PC-9 (cell line): ENCODE data around the gene CWC27. TPM values are rescaled to one million over a fixed set of nuclear protein-coding genes. Genes with fewer than 3 reads are reported as not detected.

ENCODE experiments used
- BruUV-seq: library from RNA; stranded (reverse); fragments of 400-500 nt; replicated peaks from 2 replicates; lab custom pipeline; 2021; lab: Mats Ljungman, UMichigan
- CTCF ChIA-PET: fragments of 300-600 bp; sonication (Branson Sonifier 250); formaldehyde crosslinking; loops from one replicate; lab custom pipeline; 2022; ENCODE audit warnings: antibody characterized with exemption; lab: Charles Lee
- POLR2A ChIA-PET: fragments of 300-600 bp; sonication (Branson Sonifier 250); formaldehyde crosslinking; loops from one replicate; lab custom pipeline; 2022; ENCODE audit warnings: antibody characterized with exemption; ENCODE audit not compliant: unreplicated experiment; lab: Charles Lee
- DNase-seq, 2 experiments: peaks; one replicate each; pipeline versions ENCODE4 v3.0.0 to v3.0.0-alpha.2; 2015 to 2022; ENCODE audit warnings: mixed read lengths in 1 of 2
- H2AFZ ChIP-seq: fragments of 200-600 bp; sonication (generic); 2 replicates; pipeline ENCODE4 v1.8.1; 2017; ENCODE audit warnings: antibody characterized with exemption
- H3F3A ChIP-seq: fragments of 200-600 bp; sonication (generic); 2 replicates; pipeline ENCODE4 v1.8.1; 2017; ENCODE audit warnings: antibody characterized with exemption, mild to moderate bottlenecking, low read depth; ENCODE audit not compliant: insufficient read depth
- H3K27ac ChIP-seq: fragments of 200-600 bp; sonication (generic); 2 replicates; pipeline ENCODE4 v1.6.1; 2016; ENCODE audit warnings: mixed run types
- H3K27me3 ChIP-seq: fragments of 200-600 bp; sonication (generic); 2 replicates; pipeline ENCODE4 v1.6.1; 2016; ENCODE audit warnings: low read depth, mixed run types; ENCODE audit not compliant: insufficient read depth
- H3K36me3 ChIP-seq: fragments of 200-600 bp; sonication (generic); 2 replicates; pipeline ENCODE4 v1.6.1; 2016; ENCODE audit warnings: low read depth, mixed run types
- H3K4me1 ChIP-seq: fragments of 200-600 bp; sonication (generic); replicated peaks from 2 replicates; pipeline ENCODE4 v1.6.1; 2016; ENCODE audit warnings: mixed run types; ENCODE audit not compliant: insufficient read depth
- H3K4me2 ChIP-seq: fragments of 200-600 bp; sonication (generic); 2 replicates; pipeline ENCODE4 v1.6.1; 2017; ENCODE audit warnings: mixed run types
- H3K4me3 ChIP-seq: fragments of 200-600 bp; sonication (generic); 2 replicates; pipeline ENCODE4 v1.6.1; 2016; ENCODE audit warnings: mixed run types
- H3K79me2 ChIP-seq: fragments of 200-600 bp; sonication (generic); 2 replicates; pipeline ENCODE4 v1.6.1; 2017; ENCODE audit warnings: low read depth, mixed run types
- H3K9me2 ChIP-seq: fragments of 200-600 bp; sonication (generic); 2 replicates; pipeline ENCODE4 v1.8.1; 2017; ENCODE audit warnings: mild to moderate bottlenecking; ENCODE audit not compliant: insufficient read depth
- H3K9me3 ChIP-seq: fragments of 200-600 bp; sonication (generic); 2 replicates; pipeline ENCODE4 v1.8.1; 2016; ENCODE audit warnings: low read depth; ENCODE audit not compliant: insufficient read depth
- H4K20me1 ChIP-seq: fragments of 200-600 bp; sonication (generic); 2 replicates; pipeline ENCODE4 v1.8.1; 2017; ENCODE audit not compliant: insufficient read depth
- CTCF ChIP-seq: fragments of 200-600 bp; sonication (generic); conservative IDR thresholded peaks from 2 replicates; pipeline ENCODE4 v1.6.1; 2017; ENCODE audit warnings: mixed run types, antibody characterized with exemption, mild to moderate bottlenecking, moderate library complexity
- EZH2 ChIP-seq: fragments of 200-600 bp; sonication (generic); IDR thresholded peaks from 2 replicates; pipeline ENCODE4 v1.8.0; 2017; ENCODE audit warnings: antibody characterized with exemption, low read depth
- intact Hi-C: fragments of 100-400 bp; cut with micrococcal nuclease; formaldehyde crosslinking; loops from one replicate; pipeline ENCODE4 v1.10.0; 2022; ENCODE audit not compliant: unreplicated experiment
- total RNA-seq: library from RNA; stranded (reverse); gene quantifications from 2 replicates; pipeline ENCODE4 v1.2.3, GENCODE V29; 2021

Gene CWC27
- total RNA-seq, 1 experiment from 2014 or later = 24.1 TPM

GRCh38 chr5:64838803-64839202 is 70.1 kb downstream of the CWC27 start:
- Histone ChIP-seq H3K9me2 (no peaks in the 10 kb centered on the region), H3K36me3 (no peaks in the 10 kb centered on the region), H3K79me2 (no peaks in the 10 kb centered on the region), H3K4me3 (no peak overlapping the region), H3F3A (no peaks in the 10 kb centered on the region), H3K27ac (no peak overlapping the region), H3K9me3 (0 out of 2 replicates have a peak, but pooled peaks cover 3% of the 10 kb centered on the region), H3K27me3 (no peaks in the 10 kb centered on the region), H4K20me1 (no peaks in the 10 kb centered on the region), H3K4me1 (no peaks in the 10 kb centered on the region), H3K4me2 (no peak overlapping the region), H2AFZ (no peak overlapping the region)
- no peak for DNase-seq
- no TSS peak for BruUV-seq
- TF ChIP-seq EZH2 (no peak), CTCF (no peak)
- ChIA-PET CTCF (no interaction called here), POLR2A (interaction anchor here (0.5 kb wide), 1 partner anchor 1183 kb away, joined by 3 read pairs; no protein-coding TSS in a partner anchor)
- intact Hi-C loops = no loop called here

GRCh38 chr5:64839936-64840335 is 71.2 kb downstream of the CWC27 start:
- 0 out of 2 replicates have a peak, but pooled peaks cover 3% of the 10 kb centered on the region for H3K9me3 ChIP-seq
- CTCF ChIA-PET = no interaction called here
- no TSS peak for BruUV-seq

GRCh38 chr5:64840958-64841357 is 72.2 kb downstream of the CWC27 start:
- Histone ChIP-seq H3K36me3 (no peaks in the 10 kb centered on the region), H3F3A (no peaks in the 10 kb centered on the region), H3K9me3 (0 out of 2 replicates have a peak, but pooled peaks cover 8% of the 10 kb centered on the region), H3K9me2 (no peaks in the 10 kb centered on the region), H4K20me1 (no peaks in the 10 kb centered on the region), H3K27me3 (no peaks in the 10 kb centered on the region), H3K4me3 (no peak overlapping the region), H3K4me2 (no peak overlapping the region), H3K27ac (no peak overlapping the region), H3K79me2 (no peaks in the 10 kb centered on the region), H3K4me1 (no peaks in the 10 kb centered on the region), H2AFZ (no peak overlapping the region)
- POLR2A ChIA-PET = no interaction called here
- TF ChIP-seq EZH2 (no peak), CTCF (no peak)
- no TSS peak for BruUV-seq
- intact Hi-C loops = no loop called here
- CTCF ChIA-PET = no interaction called here
- no peak for DNase-seq

More at GRCh38 chr5:64839936-64840335, 71.2 kb downstream of the CWC27 start:
- no peak for DNase-seq
- intact Hi-C loops = no loop called here
- no peak for TF ChIP-seq CTCF
- no peak for TF ChIP-seq EZH2
- Histone ChIP-seq H3K9me2 (no peaks in the 10 kb centered on the region), H3K4me1 (no peaks in the 10 kb centered on the region), H2AFZ (no peak overlapping the region), H3F3A (no peaks in the 10 kb centered on the region), H3K36me3 (no peaks in the 10 kb centered on the region), H3K4me2 (no peak overlapping the region), H3K4me3 (no peak overlapping the region), H3K79me2 (no peaks in the 10 kb centered on the region), H4K20me1 (no peaks in the 10 kb centered on the region), H3K27ac (no peak overlapping the region), H3K27me3 (no peaks in the 10 kb centered on the region)
- POLR2A ChIA-PET = no interaction called here
